Tibial artery (tissue), 4 donors: ENCODE results near the gene TBX4.

Source experiments
- DNase-seq, 2 donors: peaks; one replicate each; pipeline ENCODE4 v3.0.0-alpha.2; 2019
- H3K27ac ChIP-seq, 2 donors: fragments of 200-600 bp; sonication (generic) in 1 of 2; 1 replicate in 1 of 2; 2 replicates in 1 of 2; pipeline ENCODE4 v1.5.1; 2018 to 2019; ENCODE audit warnings: mild to moderate bottlenecking in 1 of 2
- H3K27me3 ChIP-seq, 2 donors: fragments of 200-600 bp; sonication (generic) in 1 of 2; one replicate each; pipeline versions ENCODE4 v1.5.1 to v1.6.0; 2016 to 2019
- H3K36me3 ChIP-seq, 3 donors: fragments of 200-600 bp; sonication (generic) in 2 of 3; one replicate each; pipeline ENCODE4 v1.5.1; 2016 to 2019; ENCODE audit warnings: mild to moderate bottlenecking in 2 of 3
- H3K4me1 ChIP-seq, 4 donors: fragments of 200-600 bp; sonication (generic) in 2 of 4; 1 replicate in 3 of 4; 2 replicates in 1 of 4; pipeline ENCODE4 v1.5.1; 2016 to 2019
- H3K4me3 ChIP-seq, 2 donors: fragments of 200-600 bp; sonication (generic) in 1 of 2; 1 replicate in 1 of 2; 2 replicates in 1 of 2; pipeline ENCODE4 v1.5.1; 2018 to 2019; ENCODE audit warnings: mild to moderate bottlenecking in 2 of 2
- H3K9me3 ChIP-seq, 3 donors: fragments of 200-600 bp; sonication (generic) in 1 of 3; one replicate each; pipeline ENCODE4 v1.5.1; 2016 to 2019
- intact Hi-C: fragments of 100-400 bp; cut with DNase I; formaldehyde crosslinking; loops from one replicate; pipeline ENCODE4 v1.15.0; 2023; ENCODE audit warnings: low total_unique reads
- TF ChIP-seq, protein P1 (sequence below), 2 experiments: fragments of 200-600 bp in 1 of 2; fragments of 450-650 bp in 1 of 2; IDR thresholded peaks; one replicate each; pipeline ENCODE4 v1.5.1; 2017 to 2019; ENCODE audit warnings: antibody characterized with exemption in 2 of 2, mild to moderate bottlenecking in 1 of 2, moderate library complexity in 1 of 2

TBX4 gene

DNA sequence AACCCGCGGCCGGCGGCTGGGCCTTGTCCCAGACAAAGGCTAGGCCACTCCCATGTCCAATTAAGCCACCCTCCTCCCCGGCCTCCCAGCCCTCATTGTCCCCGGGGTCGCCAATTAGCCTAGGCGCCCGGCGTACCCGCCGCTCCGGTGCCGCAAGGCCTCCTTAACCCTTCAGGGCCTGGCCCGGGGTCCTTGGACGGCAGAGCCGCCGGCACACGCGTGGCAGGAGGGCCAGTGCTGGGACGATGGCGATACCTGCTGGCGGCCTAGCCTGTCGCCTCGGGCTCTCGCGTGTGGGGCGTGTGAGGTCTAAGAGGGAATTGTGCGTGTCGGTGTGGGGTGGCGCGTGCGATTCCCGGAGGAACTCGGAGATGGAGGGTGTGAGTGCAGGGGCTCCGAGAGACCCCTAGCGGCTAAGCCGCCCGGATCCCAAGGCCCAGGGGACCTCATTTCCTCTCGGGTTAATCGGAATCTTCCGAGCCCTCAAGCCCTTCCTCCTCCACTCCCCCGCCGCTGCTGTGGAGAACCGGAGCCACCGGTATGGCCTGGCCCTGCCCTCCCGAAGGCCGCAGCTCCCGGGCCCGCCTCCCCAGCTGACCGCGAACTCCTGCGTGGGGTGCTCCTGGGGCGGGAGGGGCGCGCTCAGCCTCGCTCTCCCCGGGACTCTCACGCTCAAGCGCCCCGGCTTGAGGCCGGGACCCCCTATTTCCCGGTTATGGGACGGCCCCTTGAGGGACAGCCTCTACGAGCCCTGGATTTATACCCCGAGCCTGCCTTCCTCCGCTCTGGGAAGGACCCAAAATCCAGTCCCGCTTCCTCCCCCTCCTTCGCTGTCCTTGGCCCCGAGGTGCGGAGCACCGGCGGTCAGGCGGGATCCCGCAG, 40.7 kb upstream of the TBX4 start:
- H3K36me3 ChIP-seq: peaks cover 9 to 13% (median 10%) of the 10 kb centered on the region in 3 donors
- intact Hi-C loops: loop anchor here (5.0 to 10.0 kb wide), 4 partner anchors 423 to 734 kb away; partner anchors contain the start of genes BCAS3, BRIP1 and MED13
- no peaks in the 10 kb centered on the region for H3K9me3 ChIP-seq
- H3K27ac ChIP-seq: peak overlapping the region; percentile 98
- TF ChIP-seq, protein P1, sequence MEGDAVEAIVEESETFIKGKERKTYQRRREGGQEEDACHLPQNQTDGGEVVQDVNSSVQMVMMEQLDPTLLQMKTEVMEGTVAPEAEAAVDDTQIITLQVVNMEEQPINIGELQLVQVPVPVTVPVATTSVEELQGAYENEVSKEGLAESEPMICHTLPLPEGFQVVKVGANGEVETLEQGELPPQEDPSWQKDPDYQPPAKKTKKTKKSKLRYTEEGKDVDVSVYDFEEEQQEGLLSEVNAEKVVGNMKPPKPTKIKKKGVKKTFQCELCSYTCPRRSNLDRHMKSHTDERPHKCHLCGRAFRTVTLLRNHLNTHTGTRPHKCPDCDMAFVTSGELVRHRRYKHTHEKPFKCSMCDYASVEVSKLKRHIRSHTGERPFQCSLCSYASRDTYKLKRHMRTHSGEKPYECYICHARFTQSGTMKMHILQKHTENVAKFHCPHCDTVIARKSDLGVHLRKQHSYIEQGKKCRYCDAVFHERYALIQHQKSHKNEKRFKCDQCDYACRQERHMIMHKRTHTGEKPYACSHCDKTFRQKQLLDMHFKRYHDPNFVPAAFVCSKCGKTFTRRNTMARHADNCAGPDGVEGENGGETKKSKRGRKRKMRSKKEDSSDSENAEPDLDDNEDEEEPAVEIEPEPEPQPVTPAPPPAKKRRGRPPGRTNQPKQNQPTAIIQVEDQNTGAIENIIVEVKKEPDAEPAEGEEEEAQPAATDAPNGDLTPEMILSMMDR (IDR thresholded peaks at IDR 0.05): no peak
- DNase-seq: peak; percentile 54 to 87
- H3K4me1 ChIP-seq: peaks cover 0 to 76% (median 55%) of the 10 kb centered on the region in 4 donors
- H3K4me3 ChIP-seq: peak overlapping the region; percentile 66 to 74
- H3K27me3 ChIP-seq: no peaks in the 10 kb centered on the region

DNA sequence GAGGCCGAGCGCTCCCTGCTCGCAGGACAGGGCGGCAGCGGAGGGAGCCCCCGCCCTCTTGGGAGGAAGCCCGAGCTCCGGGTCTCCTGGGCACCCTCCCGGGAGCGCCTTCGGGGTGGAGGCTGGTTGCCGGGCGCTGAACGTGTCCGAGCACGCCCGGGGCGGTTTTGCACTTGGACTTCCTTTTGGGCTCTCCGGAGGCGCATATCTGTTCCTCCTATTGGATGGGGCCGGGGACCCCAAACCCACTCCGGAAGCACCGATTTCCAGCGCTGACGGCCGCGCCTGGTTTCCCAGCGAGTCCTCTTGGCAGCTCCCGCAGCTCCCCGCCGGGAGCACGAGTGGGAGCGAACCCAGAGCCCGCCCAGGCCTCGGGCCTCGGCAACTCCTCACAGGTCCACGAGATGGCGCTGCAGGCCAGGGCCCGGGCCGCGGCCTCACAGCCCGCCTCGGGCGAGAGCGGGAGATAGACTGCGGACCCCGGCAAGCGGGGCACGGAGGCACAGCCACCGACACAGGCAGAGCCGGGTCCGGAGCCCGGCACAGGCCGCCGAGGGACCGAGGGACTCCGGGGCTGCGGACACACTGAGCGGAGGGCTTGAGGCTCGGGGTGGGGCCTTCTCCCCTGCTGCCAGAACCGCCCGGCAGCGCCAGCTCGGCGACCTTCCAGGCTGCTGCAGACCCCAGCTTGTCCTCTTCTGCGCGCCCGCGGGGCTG, 39.9 kb upstream of the TBX4 start:
- no peaks in the 10 kb centered on the region for H3K9me3 ChIP-seq
- no peaks in the 10 kb centered on the region for H3K27me3 ChIP-seq
- DNase-seq: peak; percentile 70 to 92
- intact Hi-C loops: loop anchor here (5.0 to 10.0 kb wide), 4 partner anchors 422 to 735 kb away; partner anchors contain the start of genes BCAS3, BRIP1 and MED13
- peak overlapping the region; percentile 66 to 74 for H3K4me3 ChIP-seq
- H3K4me1 ChIP-seq: peaks cover 0 to 76% (median 59%) of the 10 kb centered on the region in 4 donors
- peak overlapping the region; percentile 98 for H3K27ac ChIP-seq
- TF ChIP-seq, protein P1 (IDR thresholded peaks at IDR 0.05): peak; percentile 98
- H3K36me3 ChIP-seq: peaks cover 9 to 12% (median 10%) of the 10 kb centered on the region in 3 donors

DNA sequence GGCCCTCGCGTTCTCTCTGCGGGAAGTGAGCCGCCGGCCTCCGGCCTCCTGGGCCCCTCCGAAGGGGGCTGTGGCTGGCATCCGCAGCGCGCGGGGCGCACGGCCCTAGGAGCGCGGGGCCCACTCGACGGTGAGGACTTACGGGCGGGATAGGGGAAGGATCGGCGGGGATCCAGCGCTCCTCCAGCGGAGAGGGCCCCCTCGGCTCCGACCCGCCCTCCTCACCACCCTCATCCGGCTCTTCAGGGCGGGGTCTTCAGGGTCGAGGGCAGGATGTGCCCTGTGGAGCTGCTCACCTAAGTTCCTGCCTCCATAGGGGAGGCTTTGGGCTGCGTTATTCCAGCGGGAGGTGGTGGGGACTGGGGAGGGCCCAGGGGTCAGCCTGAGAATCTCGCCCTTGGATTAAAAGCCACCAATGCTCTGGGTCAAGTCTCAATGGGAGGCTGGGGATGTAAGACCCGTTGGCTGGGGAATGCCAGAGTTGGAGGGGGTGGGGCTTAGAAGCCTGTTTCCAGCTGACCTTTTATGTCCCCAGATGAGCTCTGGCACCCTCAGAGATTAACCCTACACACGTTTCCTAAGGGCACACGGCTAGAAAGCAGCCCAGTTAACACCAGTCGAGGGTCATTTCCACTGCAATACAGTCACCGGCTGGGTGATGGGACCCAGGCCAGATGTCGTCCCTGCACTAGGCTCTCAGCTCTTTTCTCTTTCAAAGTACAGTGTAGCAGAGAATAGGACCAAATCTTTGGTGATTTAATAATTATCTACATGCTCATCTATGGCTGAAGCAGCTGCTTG, 39.2 kb upstream of the TBX4 start:
- peaks cover 4 to 8% (median 5%) of the 10 kb centered on the region in 3 donors for H3K36me3 ChIP-seq
- intact Hi-C loops: loop anchor here (5.0 to 10.0 kb wide), 4 partner anchors 422 to 736 kb away; partner anchors contain the start of genes BCAS3, BRIP1 and MED13
- no peaks in the 10 kb centered on the region for H3K27me3 ChIP-seq
- H3K4me3 ChIP-seq: peak overlapping the region; percentile 66 to 74
- TF ChIP-seq, protein P1 (IDR thresholded peaks at IDR 0.05): no peak
- no peaks in the 10 kb centered on the region for H3K9me3 ChIP-seq
- peak; percentile 20 to 70 for DNase-seq
- H3K27ac ChIP-seq: peak overlapping the region; percentile 98
- peaks cover 0 to 74% (median 56%) of the 10 kb centered on the region in 4 donors for H3K4me1 ChIP-seq

DNA sequence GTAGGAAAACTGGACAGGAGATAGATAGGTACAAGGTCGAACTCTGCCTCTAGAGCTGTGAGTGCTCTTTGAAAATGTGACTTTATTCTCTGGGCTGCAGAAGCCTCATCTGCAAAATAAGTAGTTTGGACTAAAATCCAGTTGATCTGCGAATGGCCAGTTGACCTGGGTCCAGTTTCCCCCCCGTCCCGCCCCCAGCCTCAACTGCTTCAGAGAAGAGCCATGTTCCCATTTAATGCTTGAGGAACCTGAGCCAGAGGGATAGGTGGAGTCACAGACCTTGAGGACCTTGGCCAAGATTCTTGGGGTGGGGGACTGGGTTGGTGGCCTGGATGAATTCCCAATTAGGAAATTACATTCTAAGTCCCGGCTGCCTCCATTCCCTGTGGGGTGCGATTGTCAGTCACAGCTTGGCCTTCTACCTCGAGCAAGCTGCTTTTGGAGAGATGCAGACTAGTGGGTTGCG, 38.5 kb upstream of the TBX4 start:
- Histone ChIP-seq H3K27me3 (no peaks in the 10 kb centered on the region), H3K4me3 (peak overlapping the region; percentile 66 to 74)

More for the DNA sequence above, 38.5 kb upstream of the TBX4 start:
- H3K36me3 ChIP-seq: peaks cover 0 to 1% (median 0%) of the 10 kb centered on the region in 3 donors
- H3K9me3 ChIP-seq: no peaks in the 10 kb centered on the region
- peaks cover 0 to 67% (median 51%) of the 10 kb centered on the region in 4 donors for H3K4me1 ChIP-seq
- H3K27ac ChIP-seq: peak overlapping the region in 1 of 2 donors; percentile 98
- TF ChIP-seq, protein P1 (IDR thresholded peaks at IDR 0.05): no peak
- no peak for DNase-seq
- intact Hi-C loops: loop anchor here (5.0 to 10.0 kb wide), 4 partner anchors 421 to 736 kb away; partner anchors contain the start of genes BCAS3, BRIP1 and MED13
